MM.1S (cell line): ENCODE measurements around the gene ZNF710.

Experiments used
- EZH2 ChIP-seq: fragments of 300-600 bp; sonication (generic); optimal IDR thresholded peaks from 2 replicates; pipeline ENCODE3; 2017; ENCODE audit warnings: low read depth, mild to moderate bottlenecking, antibody characterized with exemption, low read length, mixed read lengths
- TF ChIP-seq, protein P1 (sequence below): fragments of 300-600 bp; sonication (generic); IDR thresholded peaks from 2 replicates; pipeline ENCODE4 v1.5.1; 2016; ENCODE audit warnings: antibody characterized with exemption, low read length, mixed read lengths

DNA sequence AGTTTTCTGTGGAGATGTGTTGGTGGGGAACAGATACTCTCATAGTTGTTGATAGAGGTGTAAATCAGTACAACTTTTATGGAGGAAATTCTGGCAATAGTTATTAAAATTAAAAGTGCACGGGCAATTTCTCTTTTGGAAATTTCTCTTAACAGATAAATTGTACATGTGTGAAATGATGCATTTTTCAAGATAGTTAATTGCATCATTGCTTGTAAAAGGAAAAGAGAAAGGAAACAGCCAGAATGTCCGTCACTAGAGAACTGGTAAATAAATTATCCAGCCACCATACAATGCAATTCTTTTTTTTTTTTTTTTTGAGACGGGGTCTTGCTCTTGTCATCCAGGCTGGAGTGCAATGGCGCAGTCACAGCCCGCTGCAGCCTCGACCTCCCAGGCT, 14.2 kb downstream of the ZNF710 start:
- TF ChIP-seq, protein P1, sequence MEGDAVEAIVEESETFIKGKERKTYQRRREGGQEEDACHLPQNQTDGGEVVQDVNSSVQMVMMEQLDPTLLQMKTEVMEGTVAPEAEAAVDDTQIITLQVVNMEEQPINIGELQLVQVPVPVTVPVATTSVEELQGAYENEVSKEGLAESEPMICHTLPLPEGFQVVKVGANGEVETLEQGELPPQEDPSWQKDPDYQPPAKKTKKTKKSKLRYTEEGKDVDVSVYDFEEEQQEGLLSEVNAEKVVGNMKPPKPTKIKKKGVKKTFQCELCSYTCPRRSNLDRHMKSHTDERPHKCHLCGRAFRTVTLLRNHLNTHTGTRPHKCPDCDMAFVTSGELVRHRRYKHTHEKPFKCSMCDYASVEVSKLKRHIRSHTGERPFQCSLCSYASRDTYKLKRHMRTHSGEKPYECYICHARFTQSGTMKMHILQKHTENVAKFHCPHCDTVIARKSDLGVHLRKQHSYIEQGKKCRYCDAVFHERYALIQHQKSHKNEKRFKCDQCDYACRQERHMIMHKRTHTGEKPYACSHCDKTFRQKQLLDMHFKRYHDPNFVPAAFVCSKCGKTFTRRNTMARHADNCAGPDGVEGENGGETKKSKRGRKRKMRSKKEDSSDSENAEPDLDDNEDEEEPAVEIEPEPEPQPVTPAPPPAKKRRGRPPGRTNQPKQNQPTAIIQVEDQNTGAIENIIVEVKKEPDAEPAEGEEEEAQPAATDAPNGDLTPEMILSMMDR = no peak
- TF ChIP-seq EZH2 = no peak
